OCI-LY7 (cell line): ENCODE data around the gene C9orf152.

Source experiments
- CTCF ChIP-seq: fragments of 200-600 bp; sonication (generic); conservative IDR thresholded peaks from 2 replicates; pipeline ENCODE4 v1.5.1; 2014; ENCODE audit warnings: mild to moderate bottlenecking, antibody characterized with exemption, low read length, moderate library complexity, mixed read lengths
- EZH2phosphoT487 ChIP-seq: fragments of 200-600 bp; sonication (generic); IDR thresholded peaks from 2 replicates; pipeline ENCODE4 v1.6.1; 2018; ENCODE audit warnings: low read depth, borderline replicate concordance, mild to moderate bottlenecking, mixed run types, antibody characterized with exemption, low read length, moderate library complexity, mixed read lengths

GRCh38 chr9:110188101-110188500, 19.9 kb downstream of the C9orf152 start:
- TF ChIP-seq CTCF (no peak), EZH2phosphoT487 (no peak)
